ENCODE measurements around the gene FSTL5. TPM values are rescaled to one million over a fixed set of nuclear protein-coding genes. Genes with fewer than 3 reads are reported as not detected.
"Not testable (repeated sequence)": the region's sequence is repeated elsewhere in the genome, so short reads cannot be mapped to it uniquely, and the experiment has no call there.

Gene FSTL5
- total RNA-seq: not detected

- H3K27me3 ChIP-seq: peaks cover 3% of the 10 kb centered on the region
- H3K27ac ChIP-seq: no peak within 1 kb of the TSS
- H3K9me3 ChIP-seq: no peaks in the 10 kb centered on the region
- no peaks in the 10 kb centered on the region for H3K36me3 ChIP-seq
- H3K4me1 ChIP-seq: no peaks in the 10 kb centered on the region
- H3K4me3 ChIP-seq: peak within 1 kb of the TSS; percentile 24
- 3% methylated on average over 30 of the region's 39 CpGs for WGBS
- no peak for DNase-seq (ENCODE audit: low spot score in 2 of 2)
- no peak for TF ChIP-seq EP300 (IDR thresholded peaks at IDR 0.05)
- no peak for TF ChIP-seq CTCF (IDR thresholded peaks at IDR 0.05)
- TF ChIP-seq POLR2A (IDR thresholded peaks at IDR 0.05): no peak
- TF ChIP-seq POLR2AphosphoS5 (IDR thresholded peaks at IDR 0.05): no peak
Observed at GRCh38 chr4:162163892-162164759, at the start of gene FSTL5. Gene FSTL5 (minus strand): TSS chr4:162164000. CDS start chr4:162111396, 52,604 bp downstream.

- no peaks in the 10 kb centered on the region for H3K27me3 ChIP-seq
- no peak overlapping the region for H3K4me3 ChIP-seq
- no peak for DNase-seq (ENCODE audit: low spot score in 2 of 2)
- no peaks in the 10 kb centered on the region for H3K4me1 ChIP-seq
- no peaks in the 10 kb centered on the region for H3K9me3 ChIP-seq
- TF ChIP-seq EP300 (IDR thresholded peaks at IDR 0.05) (no peak), POLR2AphosphoS5 (IDR thresholded peaks at IDR 0.05) (no peak), POLR2A (IDR thresholded peaks at IDR 0.05) (no peak), CTCF (IDR thresholded peaks at IDR 0.05) (no peak)
- H3K27ac ChIP-seq: no peak overlapping the region
- WGBS: 84% methylated on average over 2 of the region's 2 CpGs
- H3K36me3 ChIP-seq: no peaks in the 10 kb centered on the region
Observed at GRCh38 chr4:162209706-162210105, 45.9 kb upstream of the FSTL5 start.

- not testable (repeated sequence) for H3K27ac ChIP-seq; H3K4me3 ChIP-seq; H3K9me3 ChIP-seq; DNase-seq (ENCODE audit: low spot score in 2 of 2); H3K36me3 ChIP-seq; H3K4me1 ChIP-seq; H3K27me3 ChIP-seq
- WGBS: 96% methylated on average over 20 of the region's 32 CpGs
Observed at GRCh38 chr4:162203478-162203877, 39.7 kb upstream of the FSTL5 start.

GRCh38 chr4:162201673-162202072 lies 37.9 kb upstream of the FSTL5 start:
- Histone ChIP-seq H3K9me3 (no peaks in the 10 kb centered on the region), H3K4me3 (no peak overlapping the region), H3K36me3 (no peaks in the 10 kb centered on the region), H3K27me3 (no peaks in the 10 kb centered on the region), H3K27ac (no peak overlapping the region), H3K4me1 (no peaks in the 10 kb centered on the region)
- no peak for TF ChIP-seq CTCF (IDR thresholded peaks at IDR 0.05)
- no peak for TF ChIP-seq POLR2A (IDR thresholded peaks at IDR 0.05)
- TF ChIP-seq POLR2AphosphoS5 (IDR thresholded peaks at IDR 0.05): no peak
- TF ChIP-seq EP300 (IDR thresholded peaks at IDR 0.05): no peak
- 77% methylated on average over 2 of the region's 2 CpGs for WGBS
- no peak for DNase-seq (ENCODE audit: low spot score in 2 of 2)

GRCh38 chr4:162170509-162170908 lies 6.7 kb upstream of the FSTL5 start:
- WGBS: 49% methylated on average over 3 of the region's 3 CpGs
- H3K4me3 ChIP-seq: no peak overlapping the region
- no peaks in the 10 kb centered on the region for H3K9me3 ChIP-seq
- H3K27me3 ChIP-seq: peaks cover 2% of the 10 kb centered on the region
- H3K27ac ChIP-seq: no peak overlapping the region
- TF ChIP-seq POLR2A (IDR thresholded peaks at IDR 0.05) (no peak), EP300 (IDR thresholded peaks at IDR 0.05) (no peak), POLR2AphosphoS5 (IDR thresholded peaks at IDR 0.05) (no peak), CTCF (IDR thresholded peaks at IDR 0.05) (no peak)
- no peaks in the 10 kb centered on the region for H3K36me3 ChIP-seq
- no peak for DNase-seq (ENCODE audit: low spot score in 2 of 2)
- no peaks in the 10 kb centered on the region for H3K4me1 ChIP-seq

All from suprapubic skin (tissue), 4 donors.